ENCODE results near the gene MTMR12.

MTMR12 gene

GRCh38 chr5:32274548-32275395 is 38.0 kb downstream of the MTMR12 start:
- DNase-seq, result no peak

DNA sequence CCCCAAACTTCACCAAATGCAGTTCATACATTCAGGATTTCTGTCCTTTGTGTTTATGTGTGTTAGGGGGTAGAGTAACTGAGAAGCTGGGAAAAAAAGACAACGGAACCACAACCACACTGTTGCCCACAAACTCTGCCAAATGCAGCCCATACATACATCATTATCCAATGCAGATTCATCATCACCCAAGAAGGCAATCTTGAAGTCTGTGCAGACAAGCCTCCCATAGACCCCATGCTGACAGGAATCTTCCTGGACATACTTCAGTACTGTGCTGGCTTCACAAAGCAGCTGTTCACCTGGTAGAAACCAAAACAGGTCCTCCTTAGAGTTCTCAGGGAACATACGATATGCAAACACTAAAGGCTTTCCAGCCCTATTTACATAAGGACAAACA is 38.9 kb downstream of the MTMR12 start:
- no peak for DNase-seq

GRCh38 chr5:32272746-32273145 is 40.0 kb downstream of the MTMR12 start:
- no peak for DNase-seq

- DNase-seq, result no peak
Measured at GRCh38 chr5:32270946-32271345, 41.8 kb downstream of the MTMR12 start.

GRCh38 chr5:32270178-32270577 is 42.6 kb downstream of the MTMR12 start:
- DNase-seq, result no peak

GRCh38 chr5:32265902-32266301 is 46.8 kb downstream of the MTMR12 start:
- no peak for DNase-seq

DNA sequence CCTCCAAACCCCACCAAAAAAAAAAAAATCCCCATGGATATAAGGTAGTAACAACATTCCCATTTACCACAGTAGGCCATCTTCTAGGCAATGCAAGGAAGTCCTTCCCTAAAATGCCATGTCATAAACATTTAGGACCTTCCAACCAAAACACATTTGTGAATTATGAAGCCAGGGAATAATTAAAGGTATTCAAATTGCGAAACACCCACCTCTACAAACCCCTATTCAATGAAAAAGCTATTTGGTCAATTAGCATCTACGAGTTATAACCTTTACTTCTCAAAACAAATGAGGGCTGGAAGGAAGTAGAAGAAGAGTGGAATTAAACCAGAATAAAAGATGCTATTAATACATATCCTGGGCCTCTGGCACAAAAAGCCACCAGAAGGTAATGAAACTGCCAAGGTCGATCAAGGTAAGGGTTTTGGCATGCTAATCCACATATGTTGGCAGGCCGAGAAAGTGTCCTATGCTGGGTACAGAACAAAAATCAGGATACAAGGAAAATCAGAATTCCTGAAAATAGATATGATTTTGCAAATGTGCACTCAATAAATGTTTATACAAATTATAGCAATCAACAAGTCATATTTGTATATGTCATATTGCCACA is 47.7 kb downstream of the MTMR12 start:
- DNase-seq, result no peak

DNA sequence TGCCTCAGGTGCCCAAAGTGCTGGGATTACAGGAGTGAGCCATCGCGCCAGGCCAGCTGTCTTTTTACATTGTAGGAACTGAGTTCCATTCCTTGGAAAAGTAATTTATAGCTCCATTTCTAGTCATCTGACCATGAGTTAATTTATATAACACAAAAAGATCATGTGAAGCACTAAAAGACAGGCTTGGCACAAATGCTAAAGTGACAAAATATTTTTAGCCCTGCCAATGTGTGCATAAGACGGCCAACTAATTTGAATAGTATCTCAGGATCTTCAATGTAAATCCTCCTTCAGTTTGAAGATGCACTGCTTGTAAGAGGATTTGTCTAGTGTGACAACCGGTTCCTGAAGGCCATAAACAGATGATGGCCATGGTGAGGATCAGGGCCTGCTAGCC is 49.1 kb downstream of the MTMR12 start:
- no peak for DNase-seq

DNA sequence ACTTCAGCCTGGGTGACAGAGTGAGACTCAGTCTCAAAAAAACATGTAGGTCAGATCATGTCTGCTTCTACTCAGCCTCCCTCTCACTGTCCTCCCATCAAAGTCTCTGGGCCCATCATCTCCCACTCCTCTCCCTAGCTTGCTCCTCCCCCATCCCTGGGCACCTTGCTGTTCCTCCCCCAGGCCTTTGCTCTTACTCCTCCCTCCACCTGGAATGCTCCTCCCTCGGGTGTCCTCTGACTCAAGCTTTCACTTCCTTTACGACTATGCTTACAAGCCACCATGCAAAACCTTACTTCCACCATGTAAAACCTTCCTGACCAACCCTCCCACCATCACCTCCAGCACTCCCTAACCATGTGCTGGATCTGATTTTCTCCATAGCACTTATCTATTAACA is 51.5 kb downstream of the MTMR12 start:
- no peak for DNase-seq

DNA sequence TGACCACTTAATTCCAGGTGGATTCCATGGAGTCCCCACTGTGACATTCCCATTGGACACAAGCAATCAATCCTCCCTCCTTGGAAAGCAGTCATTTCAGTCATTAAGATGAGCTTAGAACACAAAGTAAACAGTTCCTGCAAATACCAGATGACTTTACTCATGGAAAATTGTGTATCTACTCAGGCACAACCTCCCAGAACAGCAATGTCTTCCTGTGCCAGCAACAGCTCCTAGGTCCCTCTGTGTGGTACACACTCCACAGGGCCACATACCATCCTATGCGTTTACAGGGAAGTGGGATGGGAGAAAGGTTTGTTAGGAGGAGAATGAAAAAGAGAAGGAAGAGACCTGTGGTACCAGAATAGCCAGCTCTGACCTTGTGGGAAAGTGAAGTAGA is 53.7 kb downstream of the MTMR12 start:
- DNase-seq, result no peak

DNA sequence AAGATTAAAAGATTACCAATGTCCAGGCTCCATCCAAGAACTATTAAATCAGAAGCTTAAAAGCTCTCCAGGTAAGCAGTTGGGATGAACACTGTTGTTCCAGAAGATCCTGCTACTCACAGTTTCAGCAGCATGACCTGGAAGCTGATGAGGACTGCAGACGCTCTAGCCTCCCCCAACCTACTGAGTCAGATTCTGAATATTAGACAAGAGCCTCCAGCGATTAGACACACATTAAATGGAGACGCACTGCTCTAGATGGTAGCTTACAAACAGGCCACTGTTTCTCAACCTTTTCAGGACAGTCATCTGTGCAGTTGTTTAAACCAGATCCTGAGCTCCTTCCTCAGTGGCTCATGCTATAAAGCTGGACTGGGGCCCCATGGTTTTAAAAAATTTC is 54.3 kb downstream of the MTMR12 start:
- DNase-seq, result no peak

GRCh38 chr5:32255540-32255900 is 57.2 kb downstream of the MTMR12 start:
- DNase-seq, result no peak

- no peak for DNase-seq
Measured at GRCh38 chr5:32254881-32255539, 57.7 kb downstream of the MTMR12 start.

- DNase-seq, result no peak
Measured at GRCh38 chr5:32251871-32252458, 60.8 kb downstream of the MTMR12 start.

DNA sequence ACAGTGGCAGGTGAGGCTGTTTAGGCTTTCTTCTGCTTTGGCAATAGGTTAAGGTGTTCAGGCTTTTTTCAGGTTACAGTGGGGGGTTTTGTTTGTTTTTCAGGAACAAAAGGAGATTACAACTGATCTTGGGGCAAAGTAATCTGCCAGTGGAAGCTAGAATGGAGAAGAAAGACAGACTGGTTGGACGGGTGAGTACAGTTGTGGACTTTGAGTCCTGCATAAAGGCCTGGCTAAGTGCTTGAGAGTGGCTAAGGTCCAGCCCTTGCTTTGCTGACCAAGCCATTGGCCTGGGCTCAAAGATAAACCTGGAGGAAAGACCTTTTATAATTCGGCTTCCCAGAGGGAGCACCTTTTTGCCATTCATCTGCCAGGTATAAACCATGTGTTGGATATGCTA is 63.1 kb downstream of the MTMR12 start:
- no peak for DNase-seq

DNA sequence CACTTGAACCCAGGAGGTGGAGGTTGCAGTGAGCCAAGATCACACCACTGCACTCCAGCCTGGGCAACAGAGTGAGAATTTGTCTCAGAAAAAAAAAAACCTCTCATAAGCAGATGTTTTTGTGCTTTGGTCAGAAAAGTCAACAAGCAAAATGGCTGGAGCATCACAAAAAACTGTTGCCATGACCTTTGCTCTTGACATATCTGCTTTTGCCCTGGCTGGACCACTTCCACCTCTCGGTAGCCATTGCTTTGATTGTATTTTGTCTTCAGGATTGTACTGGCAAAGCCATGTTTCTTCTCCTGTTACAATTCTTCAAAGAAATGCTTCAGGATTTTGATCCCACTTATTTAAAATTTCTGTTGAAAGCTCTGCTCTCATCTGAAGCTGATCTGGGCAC is 67.0 kb downstream of the MTMR12 start:
- no peak for DNase-seq

- DNase-seq, result no peak
Measured at GRCh38 chr5:32244017-32244416, 68.7 kb downstream of the MTMR12 start.

GRCh38 chr5:32241034-32241783 is 71.5 kb downstream of the MTMR12 start:
- no peak for DNase-seq

GRCh38 chr5:32239385-32239784 is 73.4 kb downstream of the MTMR12 start:
- DNase-seq, result no peak

DNA sequence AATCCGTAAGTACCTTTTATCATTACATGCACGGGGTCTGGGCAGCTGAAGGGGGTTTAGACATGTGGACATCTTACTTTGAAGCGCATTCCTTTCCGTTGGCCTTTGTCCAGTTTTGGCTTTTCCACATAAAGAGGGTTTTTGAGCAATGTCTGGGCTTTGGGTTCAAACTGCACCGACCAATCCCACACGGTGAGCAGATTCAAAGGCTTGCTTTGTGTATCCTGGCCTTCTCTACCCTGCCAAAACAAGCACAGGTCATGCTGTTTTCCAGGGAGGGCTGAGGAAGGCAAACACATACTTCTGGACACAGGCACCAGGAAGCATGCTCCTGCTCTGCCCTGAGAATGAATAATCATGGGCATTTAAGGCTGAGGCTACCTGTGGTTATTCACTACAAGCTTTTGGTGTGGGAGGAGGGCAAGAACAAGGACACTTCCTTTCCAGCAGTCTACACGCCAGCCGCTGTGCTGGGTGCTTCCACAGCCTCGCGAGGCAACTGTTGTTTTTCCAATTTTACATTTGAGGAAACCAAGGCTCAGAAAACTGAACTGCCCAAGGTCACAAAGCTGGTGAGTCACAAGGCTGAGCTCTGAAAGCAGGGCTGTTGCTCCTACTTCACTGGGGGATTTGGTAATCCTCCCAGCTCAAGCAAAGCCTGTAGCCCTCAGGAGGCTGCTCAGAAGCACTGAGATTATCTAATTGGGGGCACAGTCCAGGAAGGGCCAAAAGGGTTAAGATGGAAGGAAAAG is 78.9 kb downstream of the MTMR12 start:
- no peak for DNase-seq

DNA sequence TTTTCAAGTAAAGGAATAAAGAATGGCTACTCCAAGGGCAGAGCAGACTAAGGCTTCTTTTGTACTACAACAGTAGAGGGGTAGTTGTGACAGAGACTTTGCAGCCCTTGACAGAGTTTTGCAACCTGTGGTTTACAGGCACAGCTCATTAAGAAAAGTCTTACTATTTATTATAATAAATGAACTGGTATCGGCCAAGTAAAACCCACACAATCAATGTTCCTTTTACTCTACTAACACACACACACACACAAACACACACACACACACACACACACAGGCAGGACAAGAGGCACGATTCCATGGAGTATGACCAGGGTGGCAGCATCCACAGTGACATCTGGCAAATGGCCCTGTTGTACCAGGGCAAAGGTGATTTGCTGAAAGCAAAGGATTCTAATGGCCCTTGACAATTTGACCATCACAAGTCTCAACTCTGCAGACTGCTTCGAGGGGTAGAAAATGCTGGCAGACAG is 79.5 kb downstream of the MTMR12 start:
- DNase-seq, result no peak

Measured in activated gamma-delta T cell treated with Interleukin-2 at 50 U/mL for 16 hours (primary cell).